HepG2 (cell line): ENCODE measurements around the gene RGL3. TPM values are rescaled to one million over a fixed set of nuclear protein-coding genes. Genes with fewer than 3 reads are reported as not detected.
A peak's percentile ranks its signal among the peaks of the same experiment; 100 is the strongest.

Experiments used
- HIC2 ChIP-seq: sonication (generic); formaldehyde crosslinking; IDR thresholded peaks from 2 replicates; pipeline ENCODE4 v1.9.0; 2022; ENCODE audit warnings: low read depth, missing genetic modification reagents
- HNRNPH1 ChIP-seq: fragments of 200-400 bp; formaldehyde crosslinking; optimal IDR thresholded peaks from 2 replicates; pipeline ENCODE3; 2017; ENCODE audit warnings: mild to moderate bottlenecking, low read depth, low read length
- HNRNPK ChIP-seq: fragments of 200-400 bp; formaldehyde crosslinking; IDR thresholded peaks from 2 replicates; pipeline ENCODE4 v1.6.1; 2018; ENCODE audit warnings: low read length, low read depth, moderate library complexity, mild to moderate bottlenecking; ENCODE audit not compliant: poor library complexity, severe bottlenecking
- KIAA2018 ChIP-seq: sonication (generic); formaldehyde crosslinking; IDR thresholded peaks from 2 replicates; pipeline ENCODE4 v1.5.0; 2020; ENCODE audit warnings: mild to moderate bottlenecking, missing genetic modification reagents, borderline replicate concordance
- RAD21 ChIP-seq: fragments of 450-650 bp; formaldehyde crosslinking; IDR thresholded peaks from 2 replicates; pipeline ENCODE4 v1.5.0; 2020; ENCODE audit warnings: mild to moderate bottlenecking
- ZFP36 ChIP-seq: fragments of 150-350 bp; IDR thresholded peaks from 2 replicates; pipeline ENCODE4 v1.6.1; 2018; ENCODE audit warnings: borderline replicate concordance, low read length, low read depth; ENCODE audit not compliant: partially characterized antibody
- ZFP36L2 ChIP-seq: sonication (generic); formaldehyde crosslinking; IDR thresholded peaks from 2 replicates; pipeline ENCODE4 v1.4.0; 2020; ENCODE audit warnings: missing genetic modification reagents
- ZIK1 ChIP-seq: sonication (generic); formaldehyde crosslinking; IDR thresholded peaks from 2 replicates; pipeline ENCODE4 v1.5.0; 2020; ENCODE audit warnings: mild to moderate bottlenecking, low read depth, missing genetic modification reagents, borderline replicate concordance
- polyA plus RNA-seq, 8 experiments: library from polyadenylated mRNA; depleted of rRNA in 3 of 8; stranded (reverse) in 7 of 8; unstranded in 1 of 8; fragments of >200 nt; fragmentation: Illumina TruSeq in 4 of 8; extraction: Trizol in 4 of 8; gene quantifications; 2 replicates each; pipeline versions ENCODE4 v1.2.1 to v1.2.3, GENCODE V29; 2011 to 2016; ENCODE audit warnings: low read depth in 4 of 8, missing spikeins in 1 of 8, mixed read lengths in 1 of 8; ENCODE audit not compliant: insufficient read depth in 1 of 8
- total RNA-seq, 5 experiments: library from RNA; depleted of rRNA; stranded (reverse); fragments of >200 nt; fragmentation: Illumina TruSeq; extraction: Trizol; gene quantifications; 2 replicates each; pipeline ENCODE4 v1.2.3, GENCODE V29; 2016; ENCODE audit warnings: low read depth in 1 of 5
- TF ChIP-seq, protein P1 (sequence below): sonication (generic); formaldehyde crosslinking; IDR thresholded peaks from 2 replicates; pipeline ENCODE4 v1.5.0; 2020; ENCODE audit warnings: mild to moderate bottlenecking, missing genetic modification reagents, moderate library complexity
- TF ChIP-seq, protein P2 (sequence below), 2 experiments: sonication (generic) in 1 of 2; formaldehyde crosslinking in 1 of 2; IDR thresholded peaks; 2 replicates each; pipeline versions ENCODE4 v1.4.0 to v1.6.1; 2016 to 2020; ENCODE audit warnings: borderline replicate concordance in 1 of 2, low read depth in 1 of 2, mild to moderate bottlenecking in 1 of 2, missing genetic modification reagents in 1 of 2

Gene RGL3
- total and polyA plus RNA-seq, 2 of the 13 experiments (the other 11 are each of a cell fraction or from before 2014, with no cell fraction given) = 4.2 to 7.6 TPM

GRCh38 chr19:11446652-11447301 lies 27.7 kb upstream of the RGL3 start (continued):
- TF ChIP-seq, protein P1, sequence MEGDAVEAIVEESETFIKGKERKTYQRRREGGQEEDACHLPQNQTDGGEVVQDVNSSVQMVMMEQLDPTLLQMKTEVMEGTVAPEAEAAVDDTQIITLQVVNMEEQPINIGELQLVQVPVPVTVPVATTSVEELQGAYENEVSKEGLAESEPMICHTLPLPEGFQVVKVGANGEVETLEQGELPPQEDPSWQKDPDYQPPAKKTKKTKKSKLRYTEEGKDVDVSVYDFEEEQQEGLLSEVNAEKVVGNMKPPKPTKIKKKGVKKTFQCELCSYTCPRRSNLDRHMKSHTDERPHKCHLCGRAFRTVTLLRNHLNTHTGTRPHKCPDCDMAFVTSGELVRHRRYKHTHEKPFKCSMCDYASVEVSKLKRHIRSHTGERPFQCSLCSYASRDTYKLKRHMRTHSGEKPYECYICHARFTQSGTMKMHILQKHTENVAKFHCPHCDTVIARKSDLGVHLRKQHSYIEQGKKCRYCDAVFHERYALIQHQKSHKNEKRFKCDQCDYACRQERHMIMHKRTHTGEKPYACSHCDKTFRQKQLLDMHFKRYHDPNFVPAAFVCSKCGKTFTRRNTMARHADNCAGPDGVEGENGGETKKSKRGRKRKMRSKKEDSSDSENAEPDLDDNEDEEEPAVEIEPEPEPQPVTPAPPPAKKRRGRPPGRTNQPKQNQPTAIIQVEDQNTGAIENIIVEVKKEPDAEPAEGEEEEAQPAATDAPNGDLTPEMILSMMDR = peak; percentile 90
- TF ChIP-seq RAD21 (CRISPR knock-in tag) (peak; percentile 91), ZFP36L2 (CRISPR knock-in tag) (no peak), ZIK1 (CRISPR knock-in tag) (no peak), HNRNPK (peak; percentile 78), HIC2 (CRISPR knock-in tag) (no peak), KIAA2018 (CRISPR knock-in tag) (no peak), HNRNPH1 (no peak), ZFP36 (no peak)
- TF ChIP-seq, protein P2, sequence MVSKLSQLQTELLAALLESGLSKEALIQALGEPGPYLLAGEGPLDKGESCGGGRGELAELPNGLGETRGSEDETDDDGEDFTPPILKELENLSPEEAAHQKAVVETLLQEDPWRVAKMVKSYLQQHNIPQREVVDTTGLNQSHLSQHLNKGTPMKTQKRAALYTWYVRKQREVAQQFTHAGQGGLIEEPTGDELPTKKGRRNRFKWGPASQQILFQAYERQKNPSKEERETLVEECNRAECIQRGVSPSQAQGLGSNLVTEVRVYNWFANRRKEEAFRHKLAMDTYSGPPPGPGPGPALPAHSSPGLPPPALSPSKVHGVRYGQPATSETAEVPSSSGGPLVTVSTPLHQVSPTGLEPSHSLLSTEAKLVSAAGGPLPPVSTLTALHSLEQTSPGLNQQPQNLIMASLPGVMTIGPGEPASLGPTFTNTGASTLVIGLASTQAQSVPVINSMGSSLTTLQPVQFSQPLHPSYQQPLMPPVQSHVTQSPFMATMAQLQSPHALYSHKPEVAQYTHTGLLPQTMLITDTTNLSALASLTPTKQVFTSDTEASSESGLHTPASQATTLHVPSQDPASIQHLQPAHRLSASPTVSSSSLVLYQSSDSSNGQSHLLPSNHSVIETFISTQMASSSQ (IDR thresholded peaks at IDR 0.05; ENCODE audit: low read depth) = no peak
- TF ChIP-seq, protein P2 (CRISPR knock-in tag; IDR thresholded peaks at IDR 0.05; ENCODE audit: borderline replicate concordance) = no peak
